Kidney (tissue), 14 donors: Measurements from ENCODE around the gene CNKSR2. TPM values are rescaled to one million over a fixed set of nuclear protein-coding genes. Genes with fewer than 3 reads are reported as not detected.

Experiments
- DNase-seq, 5 donors: peaks; one replicate each; pipeline ENCODE4 v3.0.0-alpha.2; 2013 to 2020
- FAIRE-seq: peaks from 2 replicates; lab custom pipeline; 2012; peaks lifted over from hg19 to GRCh38; lab: Jason Lieb, UNC
- H3K27ac ChIP-seq, 2 donors: one replicate each; pipeline ENCODE4 v1.7.0; 2013; ENCODE audit warnings: low read depth in 2 of 2, low read length in 2 of 2, inconsistent platforms in 1 of 2
- H3K27me3 ChIP-seq: one replicate; pipeline ENCODE4 v1.7.1; 2013; ENCODE audit warnings: low read length, inconsistent platforms; ENCODE audit not compliant: control insufficient read depth, insufficient read depth
- H3K36me3 ChIP-seq, 3 donors: one replicate each; pipeline versions ENCODE4 v1.7.0 to v1.7.1; 2013; ENCODE audit warnings: low read length in 3 of 3, control low read depth in 1 of 3, inconsistent platforms in 1 of 3; ENCODE audit not compliant: insufficient read depth in 3 of 3, control insufficient read depth in 2 of 3
- H3K4me1 ChIP-seq, 3 donors: one replicate each; pipeline versions ENCODE4 v1.7.0 to v1.7.1; 2013; ENCODE audit warnings: low read length in 3 of 3, inconsistent platforms in 1 of 3, low read depth in 1 of 3; ENCODE audit not compliant: control insufficient read depth in 2 of 3, insufficient read depth in 2 of 3
- H3K4me3 ChIP-seq, 3 donors: one replicate each; pipeline versions ENCODE4 v1.7.0 to v1.8.1; 2013; ENCODE audit warnings: low read length in 3 of 3, control low read depth in 1 of 3, inconsistent platforms in 1 of 3
- H3K9ac ChIP-seq, 3 donors: one replicate each; pipeline versions ENCODE4 v1.7.0 to v1.7.1; 2013; ENCODE audit warnings: low read length in 3 of 3, control low read depth in 1 of 3, inconsistent platforms in 1 of 3
- H3K9me3 ChIP-seq, 3 donors: one replicate each; pipeline versions ENCODE4 v1.7.0 to v1.7.1; 2013; ENCODE audit warnings: low read length in 3 of 3, control low read depth in 1 of 3, inconsistent platforms in 1 of 3; ENCODE audit not compliant: control insufficient read depth in 2 of 3, insufficient read depth in 1 of 3
- CTCF ChIP-seq: IDR thresholded peaks from 3 replicates; pipeline ENCODE4 v1.5.1; 2012; ENCODE audit warnings: mild to moderate bottlenecking, moderate library complexity, borderline replicate concordance; ENCODE audit not compliant: insufficient read depth; ENCODE audit errors: extremely low read depth
- intact Hi-C: fragments of 100-400 bp; cut with DNase I; formaldehyde crosslinking; loops from one replicate; pipeline ENCODE4 v1.11.1; 2022
- polyA plus RNA-seq: library from polyadenylated mRNA; stranded (reverse); fragments of 350-450 nt; fragmentation: Illumina TruSeq; extraction: RNeasy Lipid Tissue Mini Kit (QIAGEN cat#74804); gene quantifications from one replicate; pipeline ENCODE4 v1.2.3, GENCODE V29; 2014; ENCODE audit warnings: low read depth, low replicate concordance; ENCODE audit not compliant: insufficient read depth
- total RNA-seq: library from RNA; stranded (reverse); fragmentation: NEBNext Ultra II Directional; extraction: Animal tissue kit (Norgen Biotek cat#: 25700); gene quantifications from one replicate; pipeline ENCODE4 v1.2.1, GENCODE V29; 2021
- donor health status: control.
- donor health status: control.
- donor health status: control.
- donor health status: control.
- donor health status: control.
- donor health status: DM: yes; HTN: yes; CAD: no.
- donor health status: Normal renal cell carcinoma (clear cell type).

Gene CNKSR2
- total and polyA plus RNA-seq, 2 donors from 2014 or later, result 0.06 to 1.6 TPM

- no peak for DNase-seq
- no peak for FAIRE-seq
- no peak for TF ChIP-seq CTCF
Observed at GRCh38 chrX:21437036-21437435, 62.8 kb downstream of the CNKSR2 start.

GRCh38 chrX:21438792-21439191, 64.6 kb downstream of the CNKSR2 start:
- no peak overlapping the region for H3K9ac ChIP-seq
- peaks cover 4% of the 10 kb centered on the region for H3K27me3 ChIP-seq
- H3K9me3 ChIP-seq, result no peaks in the 10 kb centered on the region
- no peak overlapping the region for H3K4me3 ChIP-seq
- H3K4me1 ChIP-seq, result no peaks in the 10 kb centered on the region
- no peaks in the 10 kb centered on the region for H3K36me3 ChIP-seq
- H3K27ac ChIP-seq, result no peak overlapping the region
- DNase-seq (no peak), FAIRE-seq (no peak)
- intact Hi-C loops, result no loop called here
- TF ChIP-seq CTCF, result no peak

More at GRCh38 chrX:21437036-21437435, 62.8 kb downstream of the CNKSR2 start:
- no peak overlapping the region for H3K27ac ChIP-seq
- H3K27me3 ChIP-seq, result peaks cover 4% of the 10 kb centered on the region
- H3K9me3 ChIP-seq, result no peaks in the 10 kb centered on the region
- H3K36me3 ChIP-seq, result no peaks in the 10 kb centered on the region
- H3K4me3 ChIP-seq, result no peak overlapping the region
- H3K4me1 ChIP-seq, result no peaks in the 10 kb centered on the region
- no peak overlapping the region for H3K9ac ChIP-seq
- intact Hi-C loops, result no loop called here

- intact Hi-C loops, result no loop called here
- Histone ChIP-seq H3K27me3 (peaks cover 4% of the 10 kb centered on the region), H3K9me3 (no peaks in the 10 kb centered on the region), H3K4me1 (no peaks in the 10 kb centered on the region), H3K27ac (no peak overlapping the region), H3K9ac (no peak overlapping the region), H3K36me3 (no peaks in the 10 kb centered on the region), H3K4me3 (no peak overlapping the region)
- no peak for TF ChIP-seq CTCF
- DNase-seq (no peak), FAIRE-seq (no peak)
Observed at GRCh38 chrX:21440911-21441310, 66.7 kb downstream of the CNKSR2 start.

GRCh38 chrX:21457718-21458117, 83.5 kb downstream of the CNKSR2 start:
- FAIRE-seq (no peak), DNase-seq (no peak)
- no peak overlapping the region for H3K4me3 ChIP-seq
- no peak overlapping the region for H3K9ac ChIP-seq
- H3K9me3 ChIP-seq, result no peaks in the 10 kb centered on the region
- H3K27me3 ChIP-seq, result no peaks in the 10 kb centered on the region
- H3K4me1 ChIP-seq, result no peaks in the 10 kb centered on the region
- intact Hi-C loops, result no loop called here
- H3K36me3 ChIP-seq, result no peaks in the 10 kb centered on the region
- no peak for TF ChIP-seq CTCF
- H3K27ac ChIP-seq, result no peak overlapping the region
